ENCODE data around the gene TBX1.

The TBX1 gene

DNA sequence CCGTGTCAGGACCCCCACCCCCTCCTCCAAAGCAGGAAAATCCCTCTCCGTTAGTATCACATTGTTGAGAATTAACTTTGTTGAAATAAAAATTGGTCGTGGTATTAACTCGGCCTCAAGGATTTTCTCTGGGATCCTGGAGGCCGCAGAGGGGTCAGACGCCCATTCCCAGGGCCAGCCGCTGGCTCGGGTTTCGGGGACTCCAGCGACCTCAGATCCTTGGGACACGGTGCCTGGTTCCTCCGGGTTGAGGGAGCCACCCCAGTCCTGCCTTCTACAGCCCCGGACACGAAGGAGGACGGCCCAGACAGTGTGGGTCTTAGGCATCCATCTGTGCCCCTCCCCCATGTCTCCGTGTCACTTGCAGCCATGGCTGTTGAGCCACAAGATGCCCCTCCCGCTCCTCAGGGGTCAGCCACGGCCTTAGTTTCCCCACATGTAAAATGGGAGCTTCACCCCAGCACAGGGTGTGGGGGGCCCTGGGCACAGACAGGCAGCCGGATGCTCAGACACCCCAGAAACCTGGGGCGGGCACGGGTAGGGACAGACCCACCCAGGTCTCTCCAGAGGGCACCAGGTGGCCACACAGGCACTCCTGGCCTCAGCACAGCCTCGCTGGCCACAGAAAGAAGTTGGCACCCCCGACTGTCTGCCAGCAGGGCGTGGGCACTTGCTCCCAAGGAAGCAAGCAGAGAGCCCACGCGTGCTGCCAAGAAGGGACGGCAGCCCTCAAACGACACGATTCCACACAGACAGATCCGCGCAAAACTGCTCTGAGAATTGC is 21.7 kb upstream of the TBX1 start:
- no peak for DNase-seq

DNA sequence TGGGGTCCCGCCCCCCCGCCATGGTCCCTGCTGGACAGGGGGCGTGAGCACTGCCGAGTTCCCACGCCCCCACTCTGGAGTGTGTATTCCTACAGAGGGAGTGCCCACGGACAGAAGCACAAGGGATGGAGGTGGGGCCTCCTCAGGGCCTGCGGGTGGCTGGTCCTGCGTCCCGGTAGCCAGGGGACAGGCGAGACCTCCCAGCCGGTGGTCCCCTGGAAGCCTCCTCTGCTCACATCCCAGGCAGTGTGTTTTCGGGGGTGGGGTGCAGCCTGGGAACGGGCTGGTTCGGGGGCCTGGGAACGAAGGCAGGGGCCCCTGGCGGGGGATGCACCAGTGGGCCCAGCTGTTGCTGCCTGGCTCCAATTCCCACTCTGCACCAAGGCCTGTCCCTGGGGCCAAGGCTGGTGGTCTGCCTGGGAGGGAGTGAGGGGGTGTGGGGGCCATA is 21.1 kb upstream of the TBX1 start:
- no peak for DNase-seq

DNA sequence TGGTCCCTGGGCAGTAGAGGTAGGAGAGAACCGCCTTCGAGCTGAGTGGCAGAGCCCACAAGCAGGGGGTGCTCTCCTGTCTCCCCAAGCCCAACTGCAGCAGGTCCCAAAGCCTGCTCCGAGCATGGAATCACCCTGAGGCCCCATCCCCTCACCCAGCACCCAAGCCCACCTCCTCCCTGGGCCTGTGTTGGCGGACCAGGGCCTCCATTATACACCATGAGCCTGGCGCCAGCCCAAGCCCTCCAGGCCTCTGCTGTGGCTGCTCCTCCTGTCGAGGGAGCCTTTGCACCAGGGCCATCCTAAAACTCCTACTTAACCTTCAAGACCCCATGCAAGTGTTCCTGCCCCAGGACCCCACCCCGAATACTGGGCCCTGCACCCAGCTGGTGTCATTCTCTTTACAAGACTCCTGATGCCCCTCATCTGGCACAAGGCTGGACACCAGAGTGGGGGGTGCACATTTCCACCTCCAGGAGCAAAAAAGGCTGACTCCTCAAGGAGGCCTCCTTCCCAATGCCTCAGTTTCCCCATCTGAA is 20.6 kb upstream of the TBX1 start:
- no peak for DNase-seq

DNA sequence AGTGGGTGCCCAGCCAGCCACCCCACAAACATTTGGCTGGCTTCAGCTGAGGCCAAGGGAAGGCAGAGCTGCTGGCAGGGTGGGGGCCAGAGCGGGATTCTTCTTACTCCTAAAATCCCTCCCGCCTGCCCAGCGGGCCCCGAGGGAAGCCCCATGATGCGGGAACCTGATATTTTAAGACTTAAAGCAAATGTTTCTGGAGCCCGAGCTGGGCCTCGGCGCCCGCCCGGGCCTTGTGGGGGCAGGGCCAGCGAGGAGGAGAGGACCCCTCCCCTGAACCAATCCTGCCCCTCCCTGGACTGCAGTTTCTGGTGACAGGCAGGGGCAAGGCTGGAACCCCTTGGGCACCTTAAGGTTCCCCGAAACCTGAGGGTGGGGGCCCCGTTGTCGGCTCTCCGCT is 20.0 kb upstream of the TBX1 start:
- no peak for DNase-seq

DNA sequence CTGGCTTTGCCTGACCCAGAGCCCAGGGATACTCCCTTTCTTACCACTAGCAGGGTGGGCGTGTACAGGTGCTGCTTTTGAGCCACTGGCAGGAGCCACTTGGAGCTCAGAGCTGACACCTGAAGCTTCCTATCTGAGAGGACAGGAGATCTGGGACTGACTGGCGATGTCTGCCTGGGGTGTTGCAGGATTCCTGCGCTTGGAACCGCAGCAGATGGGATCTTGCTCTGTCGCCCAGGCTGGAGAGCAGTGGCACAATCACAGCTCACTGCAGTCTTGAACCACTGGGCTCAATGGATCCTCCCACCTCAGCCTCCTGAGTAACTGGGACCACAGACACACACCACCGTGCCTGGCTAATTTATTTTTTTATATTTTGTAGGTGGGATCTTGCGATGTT is 19.5 kb upstream of the TBX1 start:
- no peak for DNase-seq

DNA sequence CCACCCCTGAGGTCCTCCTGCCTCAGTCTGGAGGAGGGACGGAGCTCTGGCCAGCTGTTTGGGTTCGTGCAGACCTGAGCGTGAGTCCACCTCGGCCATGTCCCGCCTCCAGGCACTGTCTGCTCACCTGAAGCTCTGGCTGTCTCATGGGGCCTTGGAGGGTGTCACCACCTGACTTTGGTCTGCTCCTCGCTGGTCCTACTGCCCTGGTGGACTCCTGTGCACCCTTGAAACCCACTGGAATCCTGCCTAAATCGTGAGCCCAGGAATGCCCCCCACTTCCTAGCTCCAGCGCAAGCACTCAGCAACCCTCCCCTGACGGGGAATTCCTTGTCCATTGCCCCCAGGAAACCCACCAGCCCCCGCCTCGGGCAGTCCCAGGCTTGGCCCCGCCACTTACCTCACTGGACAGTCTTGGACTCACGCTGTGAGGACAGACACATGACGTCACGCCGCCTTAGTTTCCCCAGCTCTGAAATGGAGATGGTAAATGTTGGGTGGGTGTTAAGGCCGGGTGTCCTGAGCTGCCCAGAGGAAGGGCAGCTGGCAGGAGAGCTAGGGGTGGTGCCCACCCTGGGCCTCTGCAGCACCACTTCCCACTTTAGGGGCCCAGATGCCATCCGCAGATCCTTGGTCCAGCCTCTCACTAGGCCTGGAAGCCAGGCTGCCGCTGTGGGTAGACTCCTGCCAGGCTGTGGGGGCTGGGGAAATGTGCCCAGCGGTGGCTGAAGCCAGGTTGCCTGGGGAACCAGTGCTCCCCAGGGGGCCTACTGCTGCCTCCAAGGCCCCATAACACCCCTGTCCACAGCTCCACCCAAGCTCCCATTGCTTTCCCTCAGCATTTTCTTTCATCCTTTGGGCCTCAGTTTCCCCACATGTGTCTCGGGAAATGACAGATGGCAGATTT is 18.2 kb upstream of the TBX1 start:
- no peak for DNase-seq

DNA sequence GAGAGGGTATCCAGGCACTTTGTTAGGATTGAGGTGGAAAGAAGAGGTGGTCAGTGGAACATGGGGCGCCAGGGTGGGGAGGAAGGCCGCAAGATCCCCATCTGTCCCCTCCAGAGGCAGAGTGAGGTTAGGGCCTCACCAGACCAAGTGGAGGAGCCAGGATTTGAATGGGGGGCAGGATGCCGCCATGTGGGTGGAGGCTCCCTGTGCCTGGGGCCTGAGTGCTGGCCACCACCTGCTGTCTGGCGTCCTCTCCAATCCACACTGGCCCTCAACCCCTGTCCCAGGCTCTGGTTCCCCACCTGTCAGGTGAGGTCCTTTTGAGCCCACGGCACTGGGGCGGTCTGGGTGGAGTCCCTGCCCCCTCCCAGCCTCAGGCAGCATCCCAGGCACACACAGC is 17.5 kb upstream of the TBX1 start:
- no peak for DNase-seq

DNA sequence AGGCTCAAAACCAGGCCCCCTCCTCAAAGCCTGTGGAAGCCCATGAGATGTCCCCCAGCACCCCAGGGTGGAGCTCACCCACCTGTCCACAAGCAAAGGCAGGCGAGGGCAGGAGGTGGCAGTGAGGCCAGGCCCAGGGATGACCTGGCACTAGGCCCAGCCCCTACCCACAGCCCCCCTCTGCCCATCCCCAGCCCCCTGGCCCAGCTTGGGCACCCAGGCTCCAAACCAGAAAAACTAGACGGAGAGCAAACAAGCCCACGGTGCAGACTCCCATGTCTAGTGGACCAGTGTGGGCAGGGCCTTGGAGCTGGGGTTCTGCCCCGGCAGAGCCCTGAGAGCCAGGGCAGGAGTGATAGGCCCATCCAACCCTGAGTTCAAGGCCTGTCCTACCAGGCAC is 16.9 kb upstream of the TBX1 start:
- no peak for DNase-seq

DNA sequence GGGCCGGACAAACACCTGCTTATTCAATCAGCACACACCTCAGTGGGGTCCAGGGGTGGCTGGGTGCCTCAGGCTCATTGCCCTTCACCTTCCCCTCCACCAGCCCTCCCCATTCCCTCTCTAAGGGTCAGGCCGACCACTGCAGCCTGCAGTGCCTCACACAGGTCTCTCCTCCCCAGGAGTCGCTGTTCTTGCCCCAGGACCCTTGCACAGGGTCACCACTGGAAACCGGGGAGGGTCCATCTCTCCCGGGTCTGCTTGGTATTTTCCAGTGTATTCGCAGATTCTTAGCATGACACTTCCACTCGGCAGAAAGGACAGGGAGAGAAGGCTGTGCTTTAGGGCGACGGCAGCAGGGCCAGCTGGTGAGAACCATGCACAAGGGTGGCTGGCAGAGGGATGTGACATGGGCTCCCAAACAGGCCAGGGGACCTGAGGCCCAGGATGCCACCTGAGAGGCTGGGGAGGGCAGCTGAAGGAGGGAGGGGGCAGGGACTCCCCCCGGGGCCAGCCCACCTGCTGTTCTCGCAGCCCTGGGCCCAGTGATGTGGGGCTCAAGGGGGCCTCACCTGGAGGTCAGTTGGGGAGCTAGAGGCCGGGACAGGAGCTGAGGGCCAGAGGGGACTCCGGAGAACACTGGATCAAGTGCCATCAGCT is 16.1 kb upstream of the TBX1 start:
- no peak for DNase-seq

DNA sequence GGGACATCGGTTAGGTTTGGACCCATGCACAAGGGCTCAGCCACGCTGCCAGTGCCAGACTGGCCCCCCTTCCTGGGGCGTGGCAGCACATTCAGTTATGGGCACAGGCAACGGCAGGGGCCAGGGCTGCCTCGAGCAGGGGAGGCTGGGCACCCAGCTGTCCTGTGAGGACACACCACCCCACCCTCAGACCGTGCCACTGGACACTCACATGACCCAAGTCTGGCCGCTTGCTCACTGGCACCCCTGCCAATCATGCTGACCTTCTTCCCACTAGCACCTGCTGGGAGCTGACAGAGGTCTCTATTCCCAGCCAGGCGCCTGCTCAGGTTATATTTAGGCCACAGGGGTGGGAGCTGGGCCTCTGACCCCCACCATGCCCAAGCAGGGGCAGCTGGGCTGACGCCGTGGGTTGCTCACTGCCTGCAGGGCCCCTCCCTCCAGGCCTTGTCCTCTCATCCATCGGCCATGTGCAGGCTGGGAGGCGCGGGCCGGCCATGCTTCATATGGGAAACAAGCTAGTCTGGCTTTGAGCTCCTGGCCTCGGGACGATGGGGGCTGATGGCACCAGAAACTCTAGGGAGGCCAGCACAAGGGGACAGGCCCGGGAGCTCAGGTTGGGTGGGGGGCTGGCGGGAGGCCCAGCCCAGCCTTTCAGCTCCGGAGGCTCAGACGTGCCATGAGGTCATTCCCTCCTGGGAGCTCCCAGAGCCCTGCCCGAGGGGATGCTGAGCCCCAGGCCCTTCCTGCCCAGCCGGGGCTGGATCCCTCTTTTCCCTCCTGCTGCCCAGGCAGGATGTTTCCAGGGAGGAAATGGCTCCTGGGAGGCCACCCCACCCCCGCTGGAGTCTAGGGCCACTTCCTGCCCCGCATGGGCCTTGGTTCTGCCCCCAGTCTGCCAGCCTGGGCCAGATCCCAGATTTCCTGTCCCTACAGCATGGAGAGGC is 15.2 kb upstream of the TBX1 start:
- no peak for DNase-seq

DNA sequence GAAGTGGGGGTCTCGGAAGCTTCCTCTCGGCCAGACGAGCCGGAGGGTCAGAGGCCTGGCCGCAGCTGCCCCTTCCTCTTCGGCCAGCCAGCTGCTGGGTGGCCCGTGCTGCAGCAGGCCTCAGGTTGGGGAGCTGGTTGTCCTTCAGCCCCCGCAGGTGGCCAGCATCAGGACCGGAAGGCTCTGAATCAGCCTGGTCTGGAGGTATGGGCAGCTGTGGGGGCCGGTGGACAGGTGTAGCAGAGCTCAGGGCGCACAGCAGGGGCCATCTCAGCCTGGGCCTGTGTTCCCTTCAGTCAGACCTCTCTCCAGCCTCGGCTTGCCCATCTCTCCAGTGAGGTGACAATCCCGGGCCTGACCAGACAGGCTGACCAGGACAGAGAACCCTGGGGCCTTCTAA is 13.9 kb upstream of the TBX1 start:
- DNase-seq = no peak

DNA sequence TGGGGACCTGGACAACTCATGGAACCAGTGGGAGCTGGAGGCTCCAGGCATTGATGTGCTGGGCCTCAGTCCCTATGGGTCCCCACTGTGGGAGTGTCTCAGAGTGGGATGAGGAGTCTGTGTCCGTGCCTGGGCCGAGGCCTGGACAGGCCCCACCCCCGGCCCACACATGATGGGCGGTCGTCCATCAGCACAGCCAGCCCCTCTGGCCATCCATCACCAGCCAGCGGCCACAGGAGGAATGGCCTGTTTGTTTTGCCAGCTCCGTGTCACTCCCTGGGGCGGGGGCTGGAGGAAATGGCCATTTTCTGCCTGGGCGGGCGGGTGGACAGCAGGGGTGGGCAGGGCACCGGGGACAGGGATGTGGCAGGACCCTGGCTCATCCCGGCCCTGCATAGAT is 13.0 kb upstream of the TBX1 start:
- DNase-seq = no peak

DNA sequence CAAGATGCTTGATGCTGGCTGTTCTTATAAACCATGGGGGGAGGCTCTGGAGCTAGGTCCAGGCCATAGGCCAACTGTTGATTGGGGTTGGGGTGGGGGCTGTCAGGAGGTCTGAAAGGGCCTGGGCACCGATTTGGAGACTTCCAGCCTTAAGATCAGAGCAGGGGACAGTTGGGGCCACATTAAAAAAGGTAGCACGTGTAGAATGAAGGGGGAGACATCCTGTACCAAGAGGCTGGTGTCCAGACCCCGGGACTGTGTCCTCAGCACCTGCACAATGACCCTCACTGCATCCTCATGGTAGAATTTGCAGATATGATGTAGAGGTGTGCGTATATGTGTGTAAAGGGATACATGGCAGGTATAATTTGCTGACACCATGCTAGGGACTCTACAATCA is 12.4 kb upstream of the TBX1 start:
- no peak for DNase-seq

DNA sequence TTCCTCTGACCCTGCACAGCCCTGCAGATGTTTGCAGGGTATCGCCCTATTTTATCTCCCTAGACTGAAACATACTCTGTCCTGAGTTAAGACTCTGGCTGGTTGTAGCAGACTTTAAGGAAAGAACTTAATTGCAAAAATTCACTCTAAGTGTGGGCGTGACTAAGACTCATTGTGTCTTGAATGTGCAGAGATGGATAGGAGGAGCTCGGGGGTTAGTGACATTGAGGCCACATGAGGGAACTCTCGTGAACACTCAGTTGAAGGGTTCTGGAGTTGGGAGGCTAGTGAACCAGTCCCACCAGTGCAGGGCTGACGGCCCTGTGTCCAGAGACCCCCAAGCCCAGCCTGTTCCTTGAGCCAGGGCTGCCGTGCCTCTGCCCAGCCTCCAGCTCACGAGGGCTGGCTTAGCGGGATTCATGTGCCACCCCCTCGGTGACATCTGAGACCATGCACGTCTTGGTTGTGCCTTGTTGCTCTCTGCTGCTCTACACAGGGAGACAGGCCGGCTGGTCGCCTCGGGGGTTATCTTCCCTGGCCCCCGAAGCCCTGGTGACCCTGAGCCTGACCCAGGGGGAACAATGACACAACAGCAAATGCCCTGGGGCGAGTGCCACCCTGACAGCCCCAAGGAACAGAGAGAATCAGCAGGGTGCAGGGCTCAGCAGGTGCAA is 11.4 kb upstream of the TBX1 start:
- DNase-seq = no peak

DNA sequence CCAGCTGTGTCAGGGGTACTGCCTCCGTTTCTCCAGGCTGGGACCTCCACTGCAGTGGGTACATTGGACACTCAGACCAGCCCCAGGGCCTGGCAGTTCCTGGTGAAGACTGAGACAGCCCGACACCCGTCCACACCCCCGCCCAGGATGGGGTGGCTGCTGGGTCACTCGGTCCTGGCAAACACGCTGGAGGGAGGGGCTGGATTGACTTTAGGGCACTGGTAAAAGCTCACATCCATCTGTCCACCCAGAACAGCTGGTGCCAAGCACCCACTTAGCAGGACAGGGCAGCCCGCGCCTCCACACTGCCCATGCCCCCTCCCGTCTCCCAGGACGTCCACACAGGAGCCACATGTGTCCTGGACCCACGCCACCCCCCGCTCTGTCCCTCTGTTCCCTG is 10.7 kb upstream of the TBX1 start:
- no peak for DNase-seq

DNA sequence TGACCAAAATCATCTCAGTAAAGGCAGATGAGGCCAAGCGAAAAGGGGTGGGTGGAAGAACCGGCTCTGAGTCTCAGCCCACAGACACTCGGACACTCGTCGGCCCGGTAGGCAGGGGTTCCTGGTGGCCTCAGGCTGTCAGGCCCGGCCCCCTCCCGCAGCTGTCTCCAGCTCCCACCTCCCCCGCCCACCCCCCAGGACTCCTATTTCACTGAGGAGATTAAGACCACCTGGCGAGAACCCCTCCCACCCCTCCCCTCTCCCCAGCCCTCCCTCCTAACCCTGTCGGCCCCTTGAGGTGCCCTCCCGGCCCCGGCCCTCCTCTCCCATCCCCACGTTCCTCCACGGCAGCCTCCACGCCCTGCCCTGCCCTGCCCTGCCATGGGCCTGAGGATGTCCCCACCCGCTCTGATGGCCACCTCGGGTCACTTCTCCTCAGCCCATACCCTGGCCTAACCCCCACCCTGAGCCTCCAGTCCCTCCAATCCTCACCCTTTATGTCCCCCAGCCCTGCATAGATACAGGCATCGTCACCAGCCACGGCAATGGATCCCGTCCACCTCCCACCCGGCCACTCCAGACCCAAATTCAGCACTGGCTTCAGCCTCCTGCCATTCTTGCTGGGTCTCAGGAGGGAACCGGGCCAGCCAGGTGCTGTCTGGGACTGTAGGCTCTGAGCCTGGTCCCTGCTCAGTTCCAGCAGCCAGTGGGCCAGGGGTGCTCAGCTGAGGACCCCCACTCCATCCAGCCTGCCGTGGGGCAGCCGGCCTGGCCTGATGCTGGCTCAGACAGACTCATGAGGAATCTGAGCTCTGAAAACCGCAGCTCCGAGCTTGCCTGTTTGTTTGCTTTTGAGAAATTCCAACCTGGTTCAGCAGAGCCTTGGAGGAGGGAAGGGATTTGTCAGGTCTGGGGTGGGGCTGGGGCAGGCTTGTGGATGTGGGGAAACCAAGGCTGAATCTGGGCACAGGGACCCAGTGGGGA is 9.8 kb upstream of the TBX1 start:
- DNase-seq = no peak

DNA sequence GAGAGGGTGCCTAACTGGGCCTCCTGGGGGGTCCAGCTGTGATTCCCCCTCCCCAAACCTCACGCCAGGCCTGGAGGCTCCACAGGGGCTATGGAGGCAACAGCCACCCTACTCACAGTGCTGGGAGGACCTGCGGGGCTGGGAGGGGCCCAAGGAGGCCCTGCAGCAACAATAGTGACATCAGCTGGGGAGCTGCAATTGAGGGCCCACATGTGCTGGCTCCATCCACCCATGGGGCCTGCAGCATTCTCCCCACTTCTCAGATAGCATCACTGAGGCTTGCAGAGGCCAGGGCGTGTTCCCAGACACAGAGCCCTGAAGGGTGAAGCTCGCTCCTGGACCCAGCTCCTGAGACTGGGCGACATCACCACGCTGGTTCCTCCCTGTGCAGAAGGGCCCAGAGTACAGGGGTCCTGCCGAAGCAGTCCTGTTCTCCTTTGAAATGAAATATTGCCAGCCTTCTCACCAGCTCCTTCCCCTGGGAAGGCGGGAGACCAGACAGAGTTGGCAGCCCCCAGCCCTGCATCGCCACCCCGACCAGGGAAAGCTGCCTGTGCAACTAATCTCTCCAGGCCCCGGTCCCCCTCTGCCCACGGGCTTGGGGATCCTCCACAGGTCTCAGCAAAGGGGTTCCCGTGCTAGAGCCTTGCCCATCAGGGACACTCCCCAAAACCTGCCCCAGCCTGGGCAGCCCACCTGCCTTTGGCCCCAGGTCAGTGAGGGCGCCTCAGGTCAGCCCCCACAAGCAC is 8.9 kb upstream of the TBX1 start:
- DNase-seq = no peak

DNA sequence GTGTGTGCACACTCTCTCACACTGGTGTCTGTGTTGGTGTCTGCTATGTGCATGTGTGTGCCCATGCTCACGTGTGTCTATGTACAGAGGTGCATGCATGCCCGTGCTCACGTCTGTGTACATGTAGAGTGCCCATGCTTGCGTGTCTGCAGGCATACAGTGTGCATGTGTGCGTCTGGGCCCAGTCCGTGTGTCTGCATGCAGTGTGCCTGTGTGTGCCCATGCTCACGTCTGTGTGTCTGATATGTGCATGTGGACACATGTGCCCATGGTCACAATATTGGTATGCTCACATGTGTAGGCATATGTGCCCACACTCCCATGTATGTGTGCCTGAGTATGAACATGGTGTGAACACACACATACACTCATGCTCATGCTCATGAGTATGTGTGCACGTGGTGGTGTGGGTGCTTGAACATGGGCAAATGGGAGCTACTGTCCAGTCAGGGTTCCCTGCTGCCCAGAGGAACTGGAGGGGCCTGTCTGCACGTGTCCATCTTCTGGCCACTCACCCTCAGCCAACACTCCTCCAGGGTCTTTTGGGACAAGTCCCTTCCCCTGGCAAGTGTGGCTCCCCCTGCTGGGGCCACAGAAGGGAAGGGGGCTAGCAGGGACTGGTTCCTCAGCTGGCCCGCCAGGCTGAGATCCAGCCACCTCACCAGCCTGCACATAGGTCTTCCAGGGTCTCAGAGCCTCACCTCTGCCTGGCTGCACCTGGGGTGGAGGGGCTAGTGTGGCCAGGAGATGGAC is 7.3 kb upstream of the TBX1 start:
- no peak for DNase-seq
